HG03521 (cell line): Measurements from ENCODE around the gene ERCC4.
A peak's percentile ranks its signal among the peaks of the same experiment; 100 is the strongest.

Source experiments
- ATAC-seq: cut with Tn5 transposase; IDR thresholded peaks from one replicate; pipeline ENCODE4 v1.9.1; 2021; ENCODE audit warnings: mild to moderate bottlenecking, moderate library complexity; ENCODE audit not compliant: unreplicated experiment

ERCC4 gene

GRCh38 chr16:13945744-13946485, 26.0 kb downstream of the ERCC4 start:
- no peak for ATAC-seq

DNA sequence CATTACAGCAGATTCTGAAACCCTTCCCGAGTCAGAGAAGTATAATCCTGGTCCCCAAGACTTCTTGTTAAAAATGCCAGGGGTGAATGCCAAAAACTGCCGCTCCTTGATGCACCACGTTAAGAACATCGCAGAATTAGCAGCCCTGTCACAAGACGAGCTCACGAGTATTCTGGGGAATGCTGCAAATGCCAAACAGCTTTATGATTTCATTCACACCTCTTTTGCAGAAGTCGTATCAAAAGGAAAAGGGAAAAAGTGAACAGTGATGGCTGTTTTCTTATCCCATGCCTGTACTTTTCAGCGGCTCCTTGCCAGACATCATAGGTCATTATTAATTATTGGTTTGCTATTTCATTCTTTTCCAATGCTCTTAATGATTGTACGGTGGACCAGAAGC, 28.1 kb downstream of the ERCC4 start:
- no peak for ATAC-seq

- no peak for ATAC-seq
Measured at GRCh38 chr16:13950821-13951547, 31.0 kb downstream of the ERCC4 start.

DNA sequence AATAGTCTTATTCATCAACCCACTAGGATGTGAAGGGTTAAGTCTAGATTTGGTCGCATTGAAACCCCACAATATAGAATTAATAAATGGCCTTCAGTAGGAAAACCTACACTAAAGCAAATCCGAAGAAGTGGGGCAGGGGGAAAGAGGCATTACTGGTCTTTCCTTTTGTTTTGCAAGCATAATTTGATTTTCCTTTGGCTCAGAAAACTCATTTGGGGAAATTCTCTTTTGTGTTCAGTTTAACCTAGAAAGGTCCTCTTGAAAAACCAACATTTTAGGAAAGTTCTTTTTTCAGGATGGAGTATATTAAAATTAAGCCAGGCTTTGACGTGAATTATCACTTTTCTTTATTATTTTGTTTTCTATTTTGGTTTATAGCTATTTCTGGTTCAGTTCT, 31.7 kb downstream of the ERCC4 start:
- ATAC-seq = no peak

DNA sequence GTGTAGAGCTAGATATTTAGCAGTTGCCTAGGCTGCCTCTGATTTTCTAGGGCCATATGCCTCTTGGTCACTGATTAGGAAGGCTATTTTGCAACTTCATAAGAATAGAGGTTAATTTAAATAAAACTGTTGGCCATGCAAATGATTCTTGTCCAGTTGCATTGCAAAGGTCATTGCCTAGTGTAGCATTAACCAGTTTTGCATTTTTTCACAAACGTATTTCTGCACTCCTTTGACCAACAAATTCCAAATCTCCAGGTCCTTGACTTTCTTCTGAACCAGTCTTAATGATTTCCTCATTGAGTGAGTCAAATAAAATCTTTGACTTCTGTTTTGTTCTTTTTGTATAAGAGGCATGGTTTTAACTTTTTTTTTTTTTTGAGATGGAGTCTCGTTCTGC, 33.5 kb downstream of the ERCC4 start:
- no peak for ATAC-seq

- no peak for ATAC-seq
Measured at GRCh38 chr16:13956635-13957196, 36.8 kb downstream of the ERCC4 start.

GRCh38 chr16:13957197-13958078, 37.5 kb downstream of the ERCC4 start:
- peak; percentile 68 for ATAC-seq

DNA sequence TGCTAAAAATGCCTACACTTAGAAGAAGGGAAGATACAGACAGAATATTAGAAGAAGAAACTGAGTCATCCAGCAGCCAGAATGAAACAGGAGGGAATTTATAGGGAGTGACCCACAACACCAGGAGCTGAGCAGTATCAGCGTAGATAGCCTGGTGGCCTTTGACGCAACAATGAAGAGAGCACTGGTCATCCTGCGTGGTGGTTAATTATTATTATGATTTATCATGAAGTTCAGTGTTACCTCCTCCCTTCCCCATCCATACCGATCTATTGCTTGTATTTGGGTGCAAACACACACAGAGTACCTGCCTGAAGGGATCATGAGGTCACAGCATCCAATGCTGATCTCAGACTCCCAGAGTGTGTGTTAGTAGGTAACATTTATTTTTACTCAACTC, 38.5 kb downstream of the ERCC4 start:
- no peak for ATAC-seq

DNA sequence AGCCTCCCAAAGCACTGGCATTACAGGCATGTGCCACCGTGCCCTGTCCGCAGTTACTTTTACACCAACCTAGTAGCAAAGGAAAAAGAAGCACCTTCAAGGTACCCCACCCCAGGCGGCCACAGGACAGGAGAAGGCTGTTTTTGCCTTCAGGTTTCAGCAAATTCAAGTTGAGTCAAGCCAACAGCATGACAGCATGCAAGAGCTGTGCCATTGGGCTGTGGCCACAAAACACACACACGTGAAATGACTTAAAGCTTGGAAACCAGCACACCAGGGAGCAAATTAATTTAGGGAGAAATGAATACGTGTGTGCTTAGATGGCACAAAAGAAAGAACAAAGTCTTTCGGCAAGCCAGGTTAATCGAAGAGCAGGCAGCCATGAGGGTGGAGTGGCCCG, 39.7 kb downstream of the ERCC4 start:
- no peak for ATAC-seq

GRCh38 chr16:13961099-13961811, 41.3 kb downstream of the ERCC4 start:
- no peak for ATAC-seq

DNA sequence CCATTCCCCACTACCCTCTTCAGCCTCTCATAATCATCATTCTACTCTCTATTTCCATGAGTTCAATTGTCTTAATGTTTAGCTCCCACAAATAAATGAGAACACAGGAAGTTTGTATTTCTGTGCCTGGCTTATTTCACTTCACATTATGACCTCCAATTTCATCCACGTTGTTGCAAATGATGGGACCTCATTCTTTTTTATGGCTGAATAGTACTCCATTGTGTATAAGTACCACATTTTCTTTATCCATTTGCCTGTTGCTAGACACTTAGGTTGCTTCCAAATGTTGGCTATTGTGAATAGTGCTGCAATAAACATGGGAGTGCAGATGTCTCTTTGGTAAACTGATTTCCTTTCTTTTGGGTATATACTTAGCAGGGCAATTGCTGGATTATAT, 42.3 kb downstream of the ERCC4 start:
- no peak for ATAC-seq

- no peak for ATAC-seq
Measured at GRCh38 chr16:13968835-13969234, 48.9 kb downstream of the ERCC4 start.

GRCh38 chr16:13969711-13970110, 49.8 kb downstream of the ERCC4 start:
- ATAC-seq = no peak

DNA sequence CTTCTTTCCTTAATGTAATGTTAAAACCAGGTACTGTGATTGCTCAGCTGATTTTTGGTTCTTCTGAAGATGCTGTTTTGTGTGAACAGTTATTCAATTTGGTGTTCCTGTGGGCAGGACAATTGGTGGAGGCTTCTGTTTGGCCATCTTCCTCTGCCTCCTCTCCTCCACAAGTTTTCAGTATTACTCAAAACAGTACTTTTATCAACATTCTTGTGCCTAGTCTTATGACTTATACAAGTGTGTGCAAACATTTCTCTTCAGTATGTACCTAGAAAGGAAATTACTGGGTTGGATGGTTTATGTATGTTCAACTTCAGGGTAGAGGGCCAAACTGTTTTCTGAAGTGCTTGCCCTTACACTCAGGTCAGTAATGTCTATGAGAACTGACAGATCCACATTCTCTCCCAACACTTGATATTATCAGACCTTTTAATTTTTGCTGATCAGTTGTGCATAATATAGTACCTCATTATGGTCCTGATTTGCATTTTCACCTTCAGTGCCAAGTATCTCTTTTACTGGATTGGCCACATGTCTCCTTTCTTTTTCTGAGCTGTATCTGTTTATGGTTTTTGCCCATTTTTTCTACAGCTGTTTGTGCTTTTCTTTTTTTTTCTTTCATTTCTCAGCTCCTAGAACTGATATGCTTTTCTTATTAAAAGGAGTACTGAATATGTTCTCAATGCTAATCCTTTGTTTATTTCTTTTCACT, 50.9 kb downstream of the ERCC4 start:
- no peak for ATAC-seq

DNA sequence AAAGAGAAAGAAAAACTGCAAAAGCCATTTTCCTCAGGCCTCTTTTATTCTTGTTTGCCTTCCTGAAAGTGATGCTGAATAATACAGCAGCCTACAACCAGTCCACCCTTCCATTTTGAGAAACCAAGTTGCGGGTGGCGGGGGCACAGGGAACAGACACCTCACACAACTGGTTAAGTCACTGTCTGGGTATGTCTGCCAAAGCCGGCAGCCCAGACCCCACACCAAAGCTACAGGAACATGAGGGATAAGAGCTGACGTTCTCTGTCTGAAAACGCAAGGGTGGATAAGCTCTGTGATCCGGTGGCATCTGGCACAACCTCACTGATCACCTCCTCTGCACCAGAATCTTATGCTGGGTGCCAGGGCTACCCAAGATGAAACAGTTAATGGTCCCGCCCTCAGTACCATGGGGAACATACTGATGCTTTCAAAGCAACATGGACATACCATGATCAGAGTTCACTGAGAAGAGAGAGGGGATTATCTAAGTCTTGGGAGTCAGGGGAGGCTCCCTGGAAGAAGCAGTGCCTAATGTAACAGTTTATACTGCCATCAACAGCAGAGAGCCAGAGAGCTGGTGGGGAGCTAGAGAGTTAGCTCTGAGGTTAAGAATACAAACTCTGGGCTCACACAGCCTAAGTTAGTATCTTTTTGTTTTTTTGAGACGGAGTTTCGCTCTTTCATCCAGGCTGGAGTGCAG, 53.5 kb downstream of the ERCC4 start:
- ATAC-seq = no peak

GRCh38 chr16:13977177-13977576, 57.2 kb downstream of the ERCC4 start:
- ATAC-seq = no peak

GRCh38 chr16:13982451-13982850, 62.5 kb downstream of the ERCC4 start:
- ATAC-seq = no peak

DNA sequence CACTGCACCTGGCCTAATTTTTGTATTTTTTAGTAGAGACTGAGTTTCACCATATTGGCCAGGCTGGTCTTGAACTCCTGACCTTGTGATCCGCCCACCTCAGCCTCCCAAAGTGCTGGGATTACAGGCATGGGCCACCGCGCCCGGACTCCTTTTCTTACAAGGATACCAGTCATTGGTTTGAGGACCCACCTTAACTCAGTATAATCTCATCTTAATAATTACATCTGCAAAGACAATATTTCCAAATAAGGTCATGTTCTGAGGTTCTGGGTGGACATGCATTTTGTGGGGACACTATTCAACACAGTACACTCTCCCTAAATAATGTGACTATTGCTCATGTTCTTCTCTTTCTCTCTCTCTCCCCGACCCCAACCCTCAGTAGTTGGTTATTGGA, 63.7 kb downstream of the ERCC4 start:
- ATAC-seq = no peak

DNA sequence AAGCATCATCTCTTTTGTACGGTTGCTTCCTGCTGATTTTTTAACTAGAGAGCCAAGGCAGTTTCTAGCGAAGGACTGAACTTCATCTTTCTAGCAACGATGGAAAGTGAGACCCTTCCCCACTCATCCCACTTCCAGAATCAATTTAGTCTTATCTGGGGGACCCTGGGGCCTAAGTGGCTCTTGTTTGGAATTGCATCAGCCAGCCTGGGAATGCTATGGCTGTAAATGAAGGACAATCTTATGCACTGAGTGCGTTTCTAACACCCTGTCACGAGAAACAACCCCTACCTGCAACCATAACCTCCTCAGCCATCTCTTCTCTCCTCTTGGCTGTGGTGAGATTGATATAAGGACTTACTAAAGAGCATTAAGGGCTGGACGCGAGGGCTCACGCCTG, 64.8 kb downstream of the ERCC4 start:
- ATAC-seq = no peak
